Fibroblast of villous mesenchyme (primary cell): Measurements from ENCODE around the gene PLCL1. TPM values are rescaled to one million over a fixed set of nuclear protein-coding genes. Genes with fewer than 3 reads are reported as not detected.

Experiments used
- DNase-seq: peaks from one replicate; pipeline ENCODE4 v3.0.0-alpha.2; 2010; ENCODE audit warnings: low read depth
- H3K4me3 ChIP-seq: 2 replicates; pipeline ENCODE4 v1.5.1; 2011; ENCODE audit warnings: low read depth, mild to moderate bottlenecking, low read length
- total RNA-seq: library from RNA; depleted of rRNA; stranded (reverse); fragments of >200 nt; gene quantifications from 2 replicates; pipeline ENCODE4 v1.2.3, GENCODE V29; 2012
- TF ChIP-seq, protein P1 (sequence below): IDR thresholded peaks from 2 replicates; pipeline ENCODE4 v1.5.1; 2012; ENCODE audit warnings: low read depth, mild to moderate bottlenecking, low read length; ENCODE audit not compliant: insufficient read depth

The PLCL1 gene
- total RNA-seq, 1 donor = 0.43 TPM

DNA sequence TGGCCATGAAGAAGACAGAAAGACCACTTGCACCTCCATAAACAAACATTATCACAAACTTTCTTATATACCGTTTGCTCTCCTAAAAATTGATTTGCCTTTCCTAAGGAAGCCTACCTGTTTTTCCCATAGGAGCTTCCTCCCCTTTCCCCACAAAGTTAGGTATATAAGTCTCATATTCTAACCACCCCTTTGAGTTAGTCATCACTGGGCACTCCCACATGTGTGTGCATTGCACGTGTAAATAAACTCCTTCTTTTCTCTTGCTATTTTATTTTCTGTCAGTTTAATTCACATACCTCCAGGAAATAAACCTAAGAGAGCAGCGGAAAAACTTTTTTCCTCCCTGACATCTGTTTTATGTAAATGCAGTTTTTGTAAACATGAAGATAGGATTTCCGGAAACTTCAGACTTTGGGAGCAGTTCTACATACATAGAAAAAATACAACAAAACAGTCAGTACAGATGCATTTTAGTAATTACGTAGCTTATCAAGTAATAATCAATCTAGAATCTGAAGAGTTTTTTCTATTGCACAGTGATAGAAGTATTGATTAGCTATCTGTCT, 46.6 kb downstream of the PLCL1 start:
- H3K4me3 ChIP-seq = no peak overlapping the region
- peak; percentile 27 for DNase-seq
- TF ChIP-seq, protein P1, sequence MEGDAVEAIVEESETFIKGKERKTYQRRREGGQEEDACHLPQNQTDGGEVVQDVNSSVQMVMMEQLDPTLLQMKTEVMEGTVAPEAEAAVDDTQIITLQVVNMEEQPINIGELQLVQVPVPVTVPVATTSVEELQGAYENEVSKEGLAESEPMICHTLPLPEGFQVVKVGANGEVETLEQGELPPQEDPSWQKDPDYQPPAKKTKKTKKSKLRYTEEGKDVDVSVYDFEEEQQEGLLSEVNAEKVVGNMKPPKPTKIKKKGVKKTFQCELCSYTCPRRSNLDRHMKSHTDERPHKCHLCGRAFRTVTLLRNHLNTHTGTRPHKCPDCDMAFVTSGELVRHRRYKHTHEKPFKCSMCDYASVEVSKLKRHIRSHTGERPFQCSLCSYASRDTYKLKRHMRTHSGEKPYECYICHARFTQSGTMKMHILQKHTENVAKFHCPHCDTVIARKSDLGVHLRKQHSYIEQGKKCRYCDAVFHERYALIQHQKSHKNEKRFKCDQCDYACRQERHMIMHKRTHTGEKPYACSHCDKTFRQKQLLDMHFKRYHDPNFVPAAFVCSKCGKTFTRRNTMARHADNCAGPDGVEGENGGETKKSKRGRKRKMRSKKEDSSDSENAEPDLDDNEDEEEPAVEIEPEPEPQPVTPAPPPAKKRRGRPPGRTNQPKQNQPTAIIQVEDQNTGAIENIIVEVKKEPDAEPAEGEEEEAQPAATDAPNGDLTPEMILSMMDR = no peak

DNA sequence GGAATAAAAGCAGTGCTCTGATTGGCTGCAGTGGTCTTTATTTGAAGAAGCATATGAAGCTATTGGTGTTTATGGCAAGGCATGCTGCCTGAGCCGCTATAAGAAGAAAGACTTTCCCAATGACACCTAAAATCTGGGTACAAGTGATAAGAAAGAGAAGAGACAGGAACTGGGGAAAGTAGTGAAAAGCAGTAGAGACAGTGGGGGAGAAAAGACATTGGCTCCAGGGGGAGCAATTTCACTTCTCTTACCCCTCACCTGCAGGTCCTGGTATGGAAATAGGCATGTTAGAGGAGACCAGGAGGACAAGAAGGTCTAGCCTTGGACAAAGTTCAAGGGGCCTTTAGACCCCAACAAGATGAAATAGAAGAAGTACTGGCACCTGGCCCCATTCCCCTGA, 47.1 kb downstream of the PLCL1 start:
- DNase-seq = no peak
- TF ChIP-seq, protein P1 = no peak

DNA sequence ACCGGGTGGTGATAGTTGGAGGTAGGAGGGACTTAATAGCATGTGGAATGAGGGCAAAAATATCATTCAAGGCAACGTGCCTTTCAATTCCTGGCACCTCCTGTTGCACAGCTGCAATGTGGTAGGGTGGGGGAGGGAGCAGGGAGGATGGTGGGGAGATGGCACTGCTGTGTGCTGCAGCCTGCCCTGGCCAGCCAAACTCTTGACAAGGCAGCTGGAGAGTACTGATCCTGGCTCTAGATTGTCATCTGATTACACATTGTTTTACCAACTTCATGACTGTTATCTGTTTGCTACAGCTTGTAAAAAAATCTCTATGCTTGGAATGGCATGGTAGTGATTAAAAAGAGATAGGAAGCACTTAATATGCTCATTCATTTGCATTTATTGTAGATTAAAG, 47.7 kb downstream of the PLCL1 start:
- TF ChIP-seq, protein P1 = no peak
- DNase-seq = no peak
- H3K4me3 ChIP-seq = no peak overlapping the region

More for the DNA sequence above, 47.1 kb downstream of the PLCL1 start:
- H3K4me3 ChIP-seq = no peak overlapping the region

DNA sequence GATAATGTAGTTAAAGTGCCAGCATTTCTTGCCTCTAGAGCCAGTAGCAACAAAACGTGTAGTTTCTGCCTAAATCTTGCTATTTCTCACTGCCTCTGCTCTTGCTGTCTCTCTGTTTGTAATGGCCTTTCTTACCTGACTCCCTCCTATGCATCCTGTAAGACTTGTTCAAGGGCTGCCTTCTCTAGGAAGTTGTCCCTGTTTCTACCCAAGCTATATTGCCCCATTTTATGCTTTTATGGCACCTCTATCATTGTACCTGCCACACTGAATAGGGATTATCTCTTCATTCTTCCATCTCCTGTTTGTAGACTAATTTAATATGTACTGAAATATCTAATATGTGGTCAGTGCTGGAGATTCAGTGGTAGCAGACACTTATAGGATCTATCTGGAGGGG, 49.2 kb downstream of the PLCL1 start:
- no peak for DNase-seq
- TF ChIP-seq, protein P1 = no peak
- no peak overlapping the region for H3K4me3 ChIP-seq

DNA sequence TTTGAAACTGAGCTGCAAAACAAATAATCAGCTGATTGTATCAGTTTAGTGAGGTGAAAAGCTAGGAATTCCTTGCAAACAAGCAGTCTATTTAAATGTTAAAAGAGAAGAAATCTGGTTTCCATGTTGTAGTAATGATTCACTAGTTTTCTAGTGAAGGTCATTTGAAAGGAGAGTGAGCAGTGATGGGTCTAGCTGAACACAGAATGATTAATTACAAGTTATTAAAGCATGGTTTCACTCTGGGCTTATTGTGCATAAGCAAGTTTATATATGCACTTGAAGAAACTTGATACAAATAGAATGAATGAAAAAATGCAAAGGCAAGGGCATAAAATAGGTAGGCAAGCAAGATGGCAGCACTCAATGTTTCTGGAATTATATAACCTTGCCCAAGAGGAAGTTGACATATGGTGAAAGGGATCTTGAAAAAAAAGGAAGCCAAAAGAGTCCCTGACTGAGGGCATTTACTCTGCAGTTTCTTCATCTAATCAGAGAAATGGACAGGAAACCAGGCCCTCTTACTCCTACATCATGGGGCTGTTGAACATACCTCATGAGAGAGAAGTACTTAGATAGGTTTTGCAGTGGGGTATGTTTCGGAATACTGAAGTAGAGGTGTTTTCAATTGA, 53.2 kb downstream of the PLCL1 start:
- TF ChIP-seq, protein P1 = no peak
- DNase-seq = no peak
- no peak overlapping the region for H3K4me3 ChIP-seq

DNA sequence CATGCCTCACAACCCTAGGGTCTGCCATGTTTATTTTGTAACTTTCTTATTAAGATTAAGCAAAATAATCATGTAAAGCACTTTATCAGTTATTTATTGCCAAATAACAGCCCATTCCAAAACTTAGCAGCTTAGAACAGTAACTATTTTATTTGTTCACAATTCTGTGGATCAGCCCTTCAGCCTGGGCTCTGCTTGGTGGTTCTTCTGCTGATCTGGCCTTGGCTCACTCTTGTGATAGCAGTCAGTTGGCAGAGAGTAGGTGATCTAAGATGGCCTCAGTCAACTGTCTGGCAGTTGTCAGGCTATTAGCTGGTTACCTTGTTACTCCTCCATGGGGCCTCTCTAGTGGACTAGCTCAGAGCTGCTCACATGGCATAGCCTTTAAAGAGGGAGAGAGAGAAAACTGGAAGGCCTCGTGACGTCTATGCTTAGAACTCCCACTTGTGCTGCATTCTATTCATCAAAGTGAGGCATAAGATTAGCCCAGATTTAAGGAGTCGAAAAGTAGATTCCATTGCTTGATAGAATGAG, 54.3 kb downstream of the PLCL1 start:
- TF ChIP-seq, protein P1 = no peak
- H3K4me3 ChIP-seq = no peak overlapping the region
- DNase-seq = no peak
